RPMI8226 (cell line): ENCODE measurements around the gene PPP6R2.

Source experiments
- DNase-seq: peaks from one replicate; pipeline ENCODE4 v3.0.0-alpha.2; 2015

The PPP6R2 gene

GRCh38 chr22:50473088-50473487, 130.0 kb downstream of the PPP6R2 start:
- peak; percentile 67 for DNase-seq

- DNase-seq, result peak; percentile 48
These were observed 130.9 kb downstream of the PPP6R2 start for GRCh38 chr22:50473855-50474671.

- peak; percentile 94 for DNase-seq
These were observed 131.9 kb downstream of the PPP6R2 start, which contains the start of gene SBF1 for GRCh38 chr22:50474710-50475651. TSS of gene SBF1 (minus strand) at chr22:50475035. CDS start at chr22:50474840, 195 bp downstream.

GRCh38 chr22:50475652-50476002, 132.5 kb downstream of the PPP6R2 start:
- DNase-seq, result no peak

- DNase-seq, result no peak
These were observed 133.7 kb downstream of the PPP6R2 start for GRCh38 chr22:50476868-50477267.

GRCh38 chr22:50477923-50478322, 134.8 kb downstream of the PPP6R2 start:
- no peak for DNase-seq

GRCh38 chr22:50479721-50480120, 136.6 kb downstream of the PPP6R2 start:
- no peak for DNase-seq

- no peak for DNase-seq
These were observed 137.9 kb downstream of the PPP6R2 start for GRCh38 chr22:50481045-50481439.

GRCh38 chr22:50481440-50482106, 138.4 kb downstream of the PPP6R2 start, which contains the start of gene ADM2:
TSS of gene ADM2 (plus strand) at chr22:50481543. CDS start at chr22:50481848, 305 bp downstream.
- DNase-seq, result peak; percentile 56

GRCh38 chr22:50482107-50483074, 139.3 kb downstream of the PPP6R2 start:
- peak; percentile 47 for DNase-seq

- DNase-seq, result no peak
These were observed 140.0 kb downstream of the PPP6R2 start for GRCh38 chr22:50483106-50483505.

GRCh38 chr22:50483556-50483955, 140.4 kb downstream of the PPP6R2 start:
- DNase-seq, result no peak

GRCh38 chr22:50483977-50484853, 141.1 kb downstream of the PPP6R2 start:
- DNase-seq, result no peak

GRCh38 chr22:50485221-50486131, 142.3 kb downstream of the PPP6R2 start:
- DNase-seq, result no peak

GRCh38 chr22:50486561-50487289, 143.6 kb downstream of the PPP6R2 start, which contains the start of gene MIOX:
TSS of gene MIOX (plus strand) at chr22:50486859. CDS start at chr22:50486898, 39 bp downstream.
- no peak for DNase-seq

GRCh38 chr22:50487290-50488005, 144.3 kb downstream of the PPP6R2 start:
- DNase-seq, result no peak

- no peak for DNase-seq
These were observed 145.0 kb downstream of the PPP6R2 start for GRCh38 chr22:50488006-50488677.
